RCC 7860 (cell line): ENCODE results near the gene AGBL1.

ENCODE experiments used
- DNase-seq: peaks from one replicate; pipeline ENCODE4 v3.0.0-alpha.2; 2015; ENCODE audit warnings: low spot score
- FAIRE-seq: peaks from 2 replicates; lab custom pipeline; 2012; peaks lifted over from hg19 to GRCh38; lab: Jason Lieb, UNC

Gene AGBL1

GRCh38 chr15:86079508-86080266 lies at the start of gene AGBL1:
Gene AGBL1 (plus strand): TSS chr15:86079871.
- FAIRE-seq = no peak
- no peak for DNase-seq

GRCh38 chr15:86034904-86035303 lies 44.8 kb upstream of the AGBL1 start:
- DNase-seq (no peak), FAIRE-seq (no peak)

GRCh38 chr15:86036243-86036642 lies 43.4 kb upstream of the AGBL1 start:
- FAIRE-seq (no peak), DNase-seq (no peak)

GRCh38 chr15:86038491-86038890 lies 41.2 kb upstream of the AGBL1 start:
- FAIRE-seq (no peak), DNase-seq (no peak)

GRCh38 chr15:86040356-86041033 lies 39.2 kb upstream of the AGBL1 start:
- FAIRE-seq = no peak
- DNase-seq = no peak

- FAIRE-seq (no peak), DNase-seq (no peak)
These were observed 38.3 kb upstream of the AGBL1 start for GRCh38 chr15:86041399-86041798.

GRCh38 chr15:86042226-86042625 lies 37.4 kb upstream of the AGBL1 start:
- DNase-seq = no peak
- no peak for FAIRE-seq

GRCh38 chr15:86044981-86045380 lies 34.7 kb upstream of the AGBL1 start:
- no peak for DNase-seq
- FAIRE-seq = no peak

GRCh38 chr15:86054338-86054737 lies 25.3 kb upstream of the AGBL1 start:
- DNase-seq (no peak), FAIRE-seq (no peak)

GRCh38 chr15:86055688-86056087 lies 24.0 kb upstream of the AGBL1 start:
- FAIRE-seq (no peak), DNase-seq (no peak)

GRCh38 chr15:86059851-86060250 lies 19.8 kb upstream of the AGBL1 start:
- DNase-seq (no peak), FAIRE-seq (no peak)

- no peak for FAIRE-seq
- no peak for DNase-seq
These were observed 19.0 kb upstream of the AGBL1 start for GRCh38 chr15:86060674-86061073.

GRCh38 chr15:86061581-86061980 lies 18.1 kb upstream of the AGBL1 start:
- no peak for FAIRE-seq
- DNase-seq = no peak

GRCh38 chr15:86062646-86063243 lies 16.9 kb upstream of the AGBL1 start:
- FAIRE-seq = no peak
- DNase-seq = no peak

GRCh38 chr15:86063356-86064095 lies 16.1 kb upstream of the AGBL1 start:
- DNase-seq (no peak), FAIRE-seq (no peak)

- no peak for DNase-seq
- no peak for FAIRE-seq
These were observed 15.3 kb upstream of the AGBL1 start for GRCh38 chr15:86064326-86064725.

GRCh38 chr15:86066174-86066834 lies 13.4 kb upstream of the AGBL1 start:
- FAIRE-seq (no peak), DNase-seq (no peak)

- DNase-seq = no peak
- FAIRE-seq = no peak
These were observed 6.4 kb upstream of the AGBL1 start for GRCh38 chr15:86073281-86073680.

GRCh38 chr15:86076468-86076867 lies 3.2 kb upstream of the AGBL1 start:
- FAIRE-seq (no peak), DNase-seq (no peak)

GRCh38 chr15:86077070-86077469 lies 2.6 kb upstream of the AGBL1 start:
- DNase-seq (no peak), FAIRE-seq (no peak)

- no peak for DNase-seq
- FAIRE-seq = no peak
These were observed 631 bp downstream of the AGBL1 start for GRCh38 chr15:86080302-86080701.
